Neural crest cell (in vitro differentiated cells): ENCODE data around the gene ZGPAT. TPM values are rescaled to one million over a fixed set of nuclear protein-coding genes. Genes with fewer than 3 reads are reported as not detected.
A peak's percentile ranks its signal among the peaks of the same experiment; 100 is the strongest.

ENCODE experiments used
- DNase-seq: peaks from one replicate; pipeline ENCODE4 v3.0.0; 2021; ENCODE audit warnings: low read depth, mixed read lengths, low spot score
- H3K27ac Mint-ChIP-seq: one replicate; pipeline ENCODE4 v1.8.0; 2021; ENCODE audit warnings: mild to moderate bottlenecking, mixed read lengths; ENCODE audit not compliant: unreplicated experiment
- H3K27me3 Mint-ChIP-seq: 2 replicates; pipeline ENCODE4 v1.8.0; 2021; ENCODE audit warnings: low read depth, mild to moderate bottlenecking, mixed read lengths
- H3K36me3 Mint-ChIP-seq: 2 replicates; pipeline ENCODE4 v1.8.0; 2021; ENCODE audit warnings: low read depth, mild to moderate bottlenecking, mixed read lengths
- H3K4me1 Mint-ChIP-seq: 2 replicates; pipeline ENCODE4 v1.8.0; 2021; ENCODE audit warnings: mixed read lengths
- H3K4me3 Mint-ChIP-seq: one replicate; pipeline ENCODE4 v1.8.0; 2021; ENCODE audit warnings: mild to moderate bottlenecking, mixed read lengths
- H3K9me3 Mint-ChIP-seq: 2 replicates; pipeline ENCODE4 v1.8.0; 2021; ENCODE audit warnings: mixed read lengths
- total RNA-seq: library from RNA; stranded (reverse); gene quantifications from 2 replicates; pipeline ENCODE4 v1.2.1, GENCODE V29; 2021
- TF ChIP-seq, protein P1 (sequence below): fragments of 200-600 bp; sonication (generic); conservative IDR thresholded peaks from 2 replicates; pipeline ENCODE4 v1.5.0; 2021; ENCODE audit warnings: antibody characterized with exemption, mild to moderate bottlenecking

The ZGPAT gene
- total RNA-seq, 1 donor from 2014 or later, result 31.3 TPM

DNA sequence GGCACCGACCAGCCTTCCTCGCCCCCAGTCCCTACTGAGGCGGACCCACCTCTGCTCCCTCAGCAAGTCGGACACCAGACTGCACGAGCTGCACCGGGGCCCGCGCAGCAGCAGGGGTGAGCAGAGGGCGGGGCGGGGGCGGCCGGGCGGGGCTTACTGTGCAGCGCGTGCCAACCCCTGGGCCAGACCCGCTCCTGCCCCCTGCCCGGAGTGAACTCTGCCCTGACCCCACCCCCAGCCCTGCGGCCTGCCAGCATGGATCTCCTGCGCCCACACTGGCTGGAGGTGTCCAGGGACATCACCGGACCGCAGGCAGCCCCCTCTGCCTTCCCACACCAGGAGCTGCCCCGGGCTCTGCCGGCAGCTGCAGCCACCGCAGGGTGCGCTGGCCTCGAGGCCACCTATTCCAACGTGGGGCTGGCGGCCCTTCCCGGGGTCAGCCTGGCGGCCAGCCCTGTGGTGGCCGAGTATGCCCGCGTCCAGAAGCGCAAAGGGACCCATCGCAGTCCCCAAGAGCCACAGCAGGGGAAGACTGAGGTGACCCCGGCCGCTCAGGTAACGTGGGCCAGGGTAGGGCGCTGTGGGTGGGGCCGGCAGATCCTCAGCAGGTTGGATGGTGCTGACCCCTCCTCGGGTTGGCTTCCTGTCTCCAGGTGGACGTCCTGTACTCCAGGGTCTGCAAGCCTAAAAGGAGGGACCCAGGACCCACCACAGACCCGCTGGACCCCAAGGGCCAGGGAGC is 30.3 kb downstream of the ZGPAT start:
- Mint-ChIP-seq H3K36me3 (peaks cover 8% of the 10 kb centered on the region), H3K4me3 (no peak overlapping the region), H3K27me3 (peaks cover 9% of the 10 kb centered on the region), H3K9me3 (no peaks in the 10 kb centered on the region), H3K4me1 (no peaks in the 10 kb centered on the region), H3K27ac (no peak overlapping the region)
- DNase-seq, result no peak
- TF ChIP-seq, protein P1, sequence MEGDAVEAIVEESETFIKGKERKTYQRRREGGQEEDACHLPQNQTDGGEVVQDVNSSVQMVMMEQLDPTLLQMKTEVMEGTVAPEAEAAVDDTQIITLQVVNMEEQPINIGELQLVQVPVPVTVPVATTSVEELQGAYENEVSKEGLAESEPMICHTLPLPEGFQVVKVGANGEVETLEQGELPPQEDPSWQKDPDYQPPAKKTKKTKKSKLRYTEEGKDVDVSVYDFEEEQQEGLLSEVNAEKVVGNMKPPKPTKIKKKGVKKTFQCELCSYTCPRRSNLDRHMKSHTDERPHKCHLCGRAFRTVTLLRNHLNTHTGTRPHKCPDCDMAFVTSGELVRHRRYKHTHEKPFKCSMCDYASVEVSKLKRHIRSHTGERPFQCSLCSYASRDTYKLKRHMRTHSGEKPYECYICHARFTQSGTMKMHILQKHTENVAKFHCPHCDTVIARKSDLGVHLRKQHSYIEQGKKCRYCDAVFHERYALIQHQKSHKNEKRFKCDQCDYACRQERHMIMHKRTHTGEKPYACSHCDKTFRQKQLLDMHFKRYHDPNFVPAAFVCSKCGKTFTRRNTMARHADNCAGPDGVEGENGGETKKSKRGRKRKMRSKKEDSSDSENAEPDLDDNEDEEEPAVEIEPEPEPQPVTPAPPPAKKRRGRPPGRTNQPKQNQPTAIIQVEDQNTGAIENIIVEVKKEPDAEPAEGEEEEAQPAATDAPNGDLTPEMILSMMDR, result no peak

DNA sequence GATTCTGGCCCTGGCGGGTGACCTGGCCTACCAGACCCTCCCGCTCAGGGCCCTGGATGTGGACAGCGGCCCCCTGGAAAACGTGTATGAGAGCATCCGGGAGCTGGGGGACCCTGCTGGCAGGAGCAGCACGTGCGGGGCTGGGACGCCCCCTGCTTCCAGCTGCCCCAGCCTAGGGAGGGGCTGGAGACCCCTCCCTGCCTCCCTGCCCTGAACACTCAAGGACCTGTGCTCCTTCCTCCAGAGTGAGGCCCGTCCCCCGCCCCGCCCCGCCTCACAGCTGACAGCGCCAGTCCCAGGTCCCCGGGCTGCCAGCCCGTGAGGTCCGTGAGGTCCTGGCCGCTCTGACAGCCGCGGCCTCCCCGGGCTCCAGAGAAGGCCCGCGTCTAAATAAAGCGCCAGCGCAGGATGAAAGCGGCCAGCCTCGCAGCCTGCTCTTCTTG is 30.9 kb downstream of the ZGPAT start:
- H3K27me3 Mint-ChIP-seq, result peaks cover 9% of the 10 kb centered on the region
- TF ChIP-seq, protein P1, result no peak
- no peak overlapping the region for H3K27ac Mint-ChIP-seq
- H3K9me3 Mint-ChIP-seq, result no peaks in the 10 kb centered on the region
- DNase-seq, result peak; percentile 45
- no peak overlapping the region for H3K4me3 Mint-ChIP-seq
- peaks cover 8% of the 10 kb centered on the region for H3K36me3 Mint-ChIP-seq
- no peaks in the 10 kb centered on the region for H3K4me1 Mint-ChIP-seq

DNA sequence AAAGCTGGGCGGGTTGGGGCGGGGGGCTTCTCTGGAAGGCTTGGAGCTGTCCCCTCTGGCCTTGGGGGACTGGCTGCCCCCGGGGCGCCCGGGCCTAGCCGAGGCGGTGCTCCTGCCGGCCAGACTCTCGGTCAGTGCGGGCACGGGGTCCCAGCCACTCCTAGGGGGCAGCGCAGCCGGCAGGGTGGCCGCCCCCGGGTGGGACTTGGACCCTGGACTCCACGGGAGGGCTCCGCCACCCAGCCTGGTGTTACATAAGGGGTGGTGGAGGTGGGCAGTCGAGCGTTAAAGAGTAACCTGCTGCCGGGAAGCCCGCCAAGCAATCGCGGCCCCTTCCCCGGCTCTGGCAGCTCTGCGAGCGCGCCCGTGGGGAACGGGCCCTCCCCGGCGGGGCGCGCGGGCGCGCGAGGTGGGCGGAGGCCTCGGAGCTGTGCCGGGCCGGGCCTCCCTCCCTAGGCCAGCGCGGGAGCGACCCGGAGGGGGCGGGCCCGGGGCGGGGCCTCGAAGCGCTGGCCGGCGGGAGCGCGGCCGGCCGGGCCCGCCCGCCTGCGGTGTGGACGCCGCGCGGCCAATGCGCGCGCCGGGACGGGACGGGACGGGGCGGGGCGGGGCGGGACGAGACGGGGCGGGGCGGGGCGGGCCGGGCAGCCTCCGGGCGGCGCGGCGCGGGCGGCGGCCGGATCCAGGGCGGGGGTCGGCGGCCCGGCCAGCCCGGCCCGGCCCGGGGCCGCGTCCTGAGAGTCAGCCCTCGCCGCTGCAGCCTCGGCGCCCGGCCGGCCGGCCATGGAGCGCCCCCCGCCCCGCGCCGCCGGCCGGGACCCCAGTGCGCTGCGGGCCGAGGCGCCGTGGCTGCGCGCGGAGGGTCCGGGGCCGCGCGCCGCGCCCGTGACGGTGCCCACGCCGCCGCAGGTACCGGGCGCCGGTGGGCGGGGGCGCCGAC is 31.6 kb downstream of the ZGPAT start, which contains the start of gene SLC2A4RG:
Gene SLC2A4RG, plus strand, starts transcription at position 647 of the 940 bp plus-strand sequence. Its CDS starts 137 bp downstream, at position 784.
- Mint-ChIP-seq H3K4me3 (peak within 1 kb of the TSS; percentile 38), H3K36me3 (peaks cover 4% of the 10 kb centered on the region), H3K27ac (no peak within 1 kb of the TSS), H3K27me3 (peaks cover 6% of the 10 kb centered on the region), H3K4me1 (no peaks in the 10 kb centered on the region), H3K9me3 (no peaks in the 10 kb centered on the region)
- peak; percentile 59 for DNase-seq
- TF ChIP-seq, protein P1, result no peak

DNA sequence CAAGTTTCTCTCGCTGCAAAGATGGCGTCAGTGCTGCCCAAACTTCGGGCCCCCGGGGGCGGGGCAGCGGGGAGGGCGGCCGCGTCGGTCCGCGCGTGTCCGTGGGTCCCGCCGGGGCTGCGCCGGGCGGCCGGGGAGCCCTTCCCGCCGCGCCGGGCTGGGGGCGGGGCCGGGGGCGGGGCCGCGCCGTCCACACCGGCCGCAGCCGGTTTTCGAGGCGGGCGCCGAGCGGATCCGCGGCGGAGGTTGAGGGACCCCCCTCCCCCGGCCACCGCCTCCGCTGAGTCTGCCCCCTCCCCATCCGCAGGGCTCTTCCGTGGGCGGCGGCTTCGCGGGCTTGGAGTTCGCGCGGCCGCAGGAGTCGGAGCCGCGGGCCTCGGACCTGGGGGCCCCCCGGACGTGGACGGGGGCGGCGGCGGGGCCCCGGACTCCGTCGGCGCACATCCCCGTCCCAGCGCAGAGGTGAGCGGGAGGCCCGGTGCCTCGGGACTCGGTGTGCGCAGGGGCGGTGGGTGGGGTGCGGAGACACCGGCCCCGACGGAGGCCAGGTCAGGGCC is 32.3 kb downstream of the ZGPAT start:
- Mint-ChIP-seq H3K27me3 (peaks cover 6% of the 10 kb centered on the region), H3K36me3 (peaks cover 4% of the 10 kb centered on the region), H3K4me3 (peak overlapping the region; percentile 38), H3K4me1 (no peaks in the 10 kb centered on the region), H3K27ac (no peak overlapping the region), H3K9me3 (no peaks in the 10 kb centered on the region)
- TF ChIP-seq, protein P1, result no peak
- DNase-seq, result no peak

DNA sequence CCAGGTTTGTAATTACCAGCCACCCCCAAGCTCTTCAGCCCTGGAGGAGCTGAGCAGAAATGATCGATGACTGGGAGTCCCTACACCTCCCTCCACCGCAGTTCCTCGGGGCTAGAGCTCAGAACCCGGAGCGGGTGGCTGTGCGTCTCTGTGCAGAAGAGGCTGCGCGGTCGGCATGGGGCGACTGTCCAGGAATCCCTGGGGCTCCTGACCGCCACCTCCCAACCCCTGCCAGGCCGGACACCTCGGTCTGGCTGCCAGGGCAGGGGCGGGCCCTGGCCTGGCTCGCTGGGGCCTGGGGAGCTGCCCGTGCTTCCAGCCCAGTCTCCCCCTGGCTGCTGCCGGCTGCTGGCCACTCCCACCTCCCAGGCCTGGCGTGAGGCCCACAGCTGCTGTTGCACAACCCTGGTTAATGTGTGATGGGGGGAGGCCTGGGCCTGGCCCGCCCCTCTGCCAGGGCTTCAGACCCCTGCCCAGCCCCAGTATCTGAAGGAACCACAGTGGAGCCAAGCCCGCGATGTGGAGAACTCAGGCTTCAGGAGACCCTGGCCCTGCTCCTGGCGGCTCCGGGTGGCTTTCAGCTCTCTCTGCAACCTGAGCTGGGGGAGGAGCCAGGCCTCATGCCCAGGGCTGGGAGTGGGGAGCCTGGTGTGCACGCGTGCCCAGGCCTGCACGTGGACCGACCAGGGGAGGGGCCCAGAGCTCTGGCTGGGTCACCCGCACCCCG is 33.0 kb downstream of the ZGPAT start:
- Mint-ChIP-seq H3K27ac (no peak overlapping the region), H3K27me3 (peaks cover 9% of the 10 kb centered on the region), H3K4me3 (peak overlapping the region; percentile 85), H3K4me1 (no peaks in the 10 kb centered on the region), H3K9me3 (no peaks in the 10 kb centered on the region), H3K36me3 (peaks cover 7% of the 10 kb centered on the region)
- TF ChIP-seq, protein P1, result peak; percentile 18
- peak; percentile 45 for DNase-seq
